ENCODE measurements around the gene STIP1. TPM values are rescaled to one million over a fixed set of nuclear protein-coding genes. Genes with fewer than 3 reads are reported as not detected.

Gene STIP1
- total and polyA plus RNA-seq, 2 of the 8 experiments (the other 6 are each of a cell fraction or from before 2014, with no cell fraction given) = 140 to 329 TPM

- no peak overlapping the region; the same call in 1 of the 2 replicates for H2BK5ac ChIP-seq (ENCODE audit: low read depth, low read length)
- H3K56ac ChIP-seq (replicated peaks; ENCODE audit: insufficient read length, low read depth, low read length) = no peak overlapping the region
- H3K14ac ChIP-seq (ENCODE audit: insufficient read length) = no peak overlapping the region
- H3K23ac ChIP-seq (ENCODE audit: insufficient read length) = no peak overlapping the region
- no peak for FAIRE-seq
- H3K18ac ChIP-seq (ENCODE audit: extremely low read depth, low read length) = no peak overlapping the region
- H3K79me1 ChIP-seq (ENCODE audit: low read depth, low read length) = no peaks in the 10 kb centered on the region
- no peak overlapping the region for H3K4ac ChIP-seq (replicated peaks; ENCODE audit: insufficient read length, low read depth, low read length)
- H3K4me2 ChIP-seq (ENCODE audit: insufficient read depth in 1 of 2, low read depth in 2 of 2, low read length in 2 of 2) = no peak overlapping the region
- no peaks in the 10 kb centered on the region for H3K23me2 ChIP-seq (ENCODE audit: low read depth, low read length)
- H2BK120ac ChIP-seq (replicated peaks; ENCODE audit: low read depth, low read length) = no peak overlapping the region
- H3K27me3 ChIP-seq (replicated peaks in 1 of 4; ENCODE audit: control insufficient read depth in 3 of 4, extremely low read depth in 1 of 4, insufficient read depth in 3 of 4, low read length in 3 of 4) = no peaks in the 10 kb centered on the region; a peak in 1 of 7 replicates
- ChIA-PET CTCF (ENCODE audit: partially characterized antibody) (interaction anchor here (0.9 to 7.4 kb wide), 10 partner anchors 9 to 202 kb away, joined by 3 to 57 read pairs (median 4); partner anchors contain the start of gene PLCB3), POLR2A (ENCODE audit: partially characterized antibody) (interaction anchor here (1.3 to 18.4 kb wide), 7 partner anchors 11 to 41 kb away, joined by 3 to 253 read pairs (median 5); partner anchors contain the start of genes NUDT22, STIP1, TRPT1 and VEGFB)
- H2BK12ac ChIP-seq (ENCODE audit: low read depth, low read length) = no peak overlapping the region
- H3K36me3 ChIP-seq (ENCODE audit: control insufficient read depth in 2 of 4, insufficient read depth in 4 of 4, low read length in 3 of 4) = peaks cover 10 to 21% (median 15%) of the 10 kb centered on the region in 4 experiments; a peak in 7 of 8 replicates
- WGBS, 2 experiments (ENCODE audit: extremely low coverage in 1 of 2, insufficient coverage in 1 of 2, insufficient read length in 1 of 2, insufficient replicate concordance in 2 of 2, low coverage in 1 of 2, low lambda C conversion rate in 2 of 2, missing lambda C conversion rate in 1 of 2) = 89% methylated on average over 8 of the region's 8 CpGs; no CpG with 5 or more reads in 1 of the 2 experiments
- H4K8ac ChIP-seq (ENCODE audit: extremely low read depth, insufficient read depth, low read length) = no peak overlapping the region
- no peak overlapping the region for H2BK15ac ChIP-seq (ENCODE audit: low read length)
- H3K4me3 ChIP-seq (ENCODE audit: extremely low read depth in 1 of 4, insufficient read depth in 2 of 4, low read depth in 3 of 4, low read length in 4 of 4) = no peak overlapping the region
- H3K9me3 ChIP-seq (ENCODE audit: insufficient read depth in 2 of 2, low read depth in 1 of 2, low read length in 1 of 2) = no peaks in the 10 kb centered on the region
- no peak overlapping the region for H2AK5ac ChIP-seq (ENCODE audit: low read depth, low read length)
- H3K9ac ChIP-seq (replicated peaks in 1 of 4; ENCODE audit: extremely low read depth in 1 of 4, low read depth in 3 of 4, low read length in 3 of 4) = no peak overlapping the region
- DNase-seq (ENCODE audit: low read depth in 1 of 2, low spot score in 2 of 2) = no peak
- peaks cover 0 to 5% (median 0%) of the 10 kb centered on the region in 4 experiments; a peak in 3 of 7 replicates for H3K4me1 ChIP-seq (replicated peaks in 1 of 4; ENCODE audit: control insufficient read depth in 3 of 4, insufficient read depth in 4 of 4, low read length in 3 of 4)
- no peak overlapping the region for H4K5ac ChIP-seq (ENCODE audit: insufficient read length, low read depth, low read length)
- no peaks in the 10 kb centered on the region for H3K79me2 ChIP-seq (ENCODE audit: control insufficient read depth in 1 of 2, insufficient read depth in 2 of 2, low read length in 2 of 2)
- no peak overlapping the region for H4K91ac ChIP-seq (replicated peaks; ENCODE audit: insufficient read length, low read length)
- H2AFZ ChIP-seq (ENCODE audit: low read length) = no peak overlapping the region
- peaks cover 2 to 9% of the 10 kb centered on the region in 2 experiments for H4K20me1 ChIP-seq (replicated peaks in 1 of 2; ENCODE audit: control insufficient read depth in 1 of 2, insufficient read depth in 2 of 2, low read length in 2 of 2)
- no peak overlapping the region for H3K27ac ChIP-seq (ENCODE audit: low read depth, low read length)
- H2BK20ac ChIP-seq (ENCODE audit: low read length) = no peak overlapping the region
Measured at GRCh38 chr11:64209563-64209843, 23.5 kb downstream of the STIP1 start.

Measured in H1 (cell line).